Psoas muscle (tissue), 8 donors: ENCODE results near the gene SYT10. TPM values are rescaled to one million over a fixed set of nuclear protein-coding genes. Genes with fewer than 3 reads are reported as not detected.

Experiments
- ATAC-seq, 4 donors: fragments of 200-7000 bp; cut with Tn5 transposase; one replicate each; pipeline ENCODE4 v1.9.1; 2020; ENCODE audit warnings: moderate library complexity in 3 of 4, mild to moderate bottlenecking in 2 of 4
- DNase-seq, 2 donors: peaks; one replicate each; pipeline ENCODE4 v3.0.0-alpha.2; 2020
- H3K27ac ChIP-seq: fragments of 200-600 bp; one replicate; pipeline ENCODE4 v1.8.0; 2022
- H3K27me3 ChIP-seq, 3 donors: fragments of 200-600 bp in 1 of 3; one replicate each; pipeline versions ENCODE4 v1.6.1 to v1.8.0; 2013 to 2022; ENCODE audit warnings: low read length in 2 of 3, mild to moderate bottlenecking in 2 of 3, moderate library complexity in 1 of 3; ENCODE audit not compliant: insufficient read depth in 3 of 3
- H3K36me3 ChIP-seq, 2 donors: fragments of 200-600 bp in 1 of 2; one replicate each; pipeline versions ENCODE4 v1.6.1 to v1.8.0; 2013 to 2022; ENCODE audit warnings: low read depth in 1 of 2, mild to moderate bottlenecking in 1 of 2, moderate library complexity in 1 of 2; ENCODE audit not compliant: insufficient read depth in 1 of 2
- H3K4me1 ChIP-seq: fragments of 200-600 bp; one replicate; pipeline ENCODE4 v1.8.0; 2022
- H3K4me3 ChIP-seq: fragments of 200-600 bp; one replicate; pipeline ENCODE4 v1.8.0; 2022; ENCODE audit warnings: mild to moderate bottlenecking
- H3K9me3 ChIP-seq: fragments of 200-600 bp; one replicate; pipeline ENCODE4 v1.8.0; 2022
- CTCF ChIP-seq: fragments of 200-600 bp; IDR thresholded peaks from one replicate; pipeline ENCODE4 v1.8.0; 2022; ENCODE audit warnings: antibody characterized with exemption
- WGBS, 3 donors: extraction: QIAGEN DNeasy Blood & Tissue Kit; methylation state at CpG; one replicate each; pipeline versions ENCODE4 v1.1.6 to v1.1.7; 2013; 5-methylcytosine and 5-hydroxymethylcytosine counted together
- intact Hi-C, 2 donors: fragments of 100-400 bp; cut with DNase I; formaldehyde crosslinking; loops; one replicate each; pipeline versions ENCODE4 v1.11.0 to v1.14.2; 2022
- polyA plus RNA-seq, 3 donors: library from polyadenylated mRNA; stranded (reverse); fragments of 200-250 nt; gene quantifications; one replicate each; pipeline ENCODE4 v1.2.3, GENCODE V29; 2013
- total RNA-seq, 4 donors: library from RNA; stranded (reverse); fragmentation: NEBNext Ultra II Directional in 2 of 4; extraction: Animal tissue kit (Norgen Biotek cat#: 25700) in 2 of 4; gene quantifications; one replicate each; pipeline versions ENCODE4 v1.2.1 to v1.2.4, GENCODE V29; 2021 to 2023
- donor health status: healthy with polysubstance abuse.
- donor health status: DM: no; HTN: no; CAD: no; lungs with moderate emphysema.
- donor health status: Bipolar disorder and iron deficiency.
- donor health status: healthy.
- donor health status: DM: yes; HTN: yes; CAD: no.
- donor health status: DM: no; HTN: no; CAD: no.
- donor health status: DM: no; HTN: no; CAD: no.
- donor health status: DM: yes; HTN: yes; CAD: no.

SYT10 gene
- total and polyA plus RNA-seq, 7 donors = not detected

- TF ChIP-seq CTCF = no peak
- ATAC-seq (no peak), DNase-seq (no peak)
- Histone ChIP-seq H3K36me3 (no peaks in the 10 kb centered on the region), H3K4me1 (no peaks in the 10 kb centered on the region), H3K27ac (no peak overlapping the region), H3K4me3 (no peak overlapping the region), H3K27me3 (peaks cover 6 to 31% (median 7%) of the 10 kb centered on the region in 3 donors), H3K9me3 (no peaks in the 10 kb centered on the region)
- 92% methylated on average over 9 of the region's 9 CpGs for WGBS, 3 donors
- intact Hi-C loops = no loop called here
Measured at GRCh38 chr12:33440477-33440876, 858 bp upstream of the SYT10 start.

- Histone ChIP-seq H3K36me3 (no peaks in the 10 kb centered on the region), H3K9me3 (no peaks in the 10 kb centered on the region), H3K27me3 (peaks cover 6 to 31% (median 7%) of the 10 kb centered on the region in 3 donors), H3K4me1 (no peaks in the 10 kb centered on the region), H3K27ac (no peak overlapping the region), H3K4me3 (peak overlapping the region; percentile 37)
- no peak for DNase-seq
- WGBS, 3 donors = 0 to 1% (median 1%) methylated on average over 59 to 68 of the region's 68 CpGs
- no peak for TF ChIP-seq CTCF
- intact Hi-C loops = no loop called here
- no peak for ATAC-seq
Measured at GRCh38 chr12:33438851-33439586, 600 bp downstream of the SYT10 start.

- intact Hi-C loops = no loop called here
- Histone ChIP-seq H3K27ac (no peak overlapping the region), H3K4me1 (no peaks in the 10 kb centered on the region), H3K9me3 (no peaks in the 10 kb centered on the region), H3K27me3 (peaks cover 6 to 31% (median 7%) of the 10 kb centered on the region in 3 donors), H3K4me3 (peak overlapping the region; percentile 37), H3K36me3 (no peaks in the 10 kb centered on the region)
- DNase-seq (no peak), ATAC-seq (no peak)
- no peak for TF ChIP-seq CTCF
- 9 to 15% (median 12%) methylated on average over 28 of the region's 28 CpGs for WGBS, 3 donors
Measured at GRCh38 chr12:33438025-33438772, 1.4 kb downstream of the SYT10 start.

GRCh38 chr12:33437598-33437997 lies 2.0 kb downstream of the SYT10 start:
- no peak for TF ChIP-seq CTCF
- H3K4me1 ChIP-seq = no peaks in the 10 kb centered on the region
- H3K36me3 ChIP-seq = no peaks in the 10 kb centered on the region
- no peak overlapping the region for H3K27ac ChIP-seq
- no peak overlapping the region for H3K4me3 ChIP-seq
- WGBS, 3 donors = 42 to 55% (median 46%) methylated on average over 7 of the region's 7 CpGs
- intact Hi-C loops = no loop called here
- ATAC-seq (no peak), DNase-seq (no peak)
- H3K27me3 ChIP-seq = peaks cover 6 to 31% (median 7%) of the 10 kb centered on the region in 3 donors
- H3K9me3 ChIP-seq = no peaks in the 10 kb centered on the region
